Measurements from ENCODE around the gene TMPRSS11E. TPM values are rescaled to one million over a fixed set of nuclear protein-coding genes. Genes with fewer than 3 reads are reported as not detected.
"Not testable (repeated sequence)": the region's sequence is repeated elsewhere in the genome, so short reads cannot be mapped to it uniquely, and the experiment has no call there.

TMPRSS11E gene
- total and polyA plus RNA-seq, 10 of the 15 experiments (the other 5 are each of a cell fraction or from before 2014, with no cell fraction given) = not detected

DNA sequence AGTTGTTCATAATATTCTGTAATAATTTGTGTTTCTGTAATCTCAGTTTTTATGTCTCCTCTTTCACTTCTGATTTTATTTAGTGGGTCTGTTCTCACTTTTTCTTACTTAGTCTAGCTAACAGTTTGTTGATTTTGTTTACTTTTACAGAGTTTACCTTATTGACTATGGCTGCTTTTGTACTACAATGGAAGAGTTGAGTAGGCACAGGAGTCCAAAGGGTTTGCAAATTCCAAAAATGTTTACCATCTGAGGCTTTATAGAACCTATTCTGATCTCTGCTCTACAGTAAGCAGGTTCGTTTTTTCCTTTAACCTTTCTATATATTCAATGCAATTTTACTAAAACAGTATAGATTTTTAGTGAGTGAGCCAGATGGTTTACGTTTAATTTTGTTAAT lies 73.7 kb downstream of the TMPRSS11E start:
- H2AFZ ChIP-seq (ENCODE audit: control insufficient read depth, low read depth, low read length) = no peak overlapping the region
- TF ChIP-seq NR2C2 (IDR thresholded peaks at IDR 0.05; ENCODE audit: borderline replicate concordance, control insufficient read depth, insufficient read length, low read depth) (no peak), CHD4 (IDR thresholded peaks at IDR 0.05) (no peak), SMC3 (IDR thresholded peaks at IDR 0.05; ENCODE audit: borderline replicate concordance, low read length) (no peak), STAT3 (IDR thresholded peaks at IDR 0.05; ENCODE audit: low read depth, low read length) (no peak), ZZZ3 (IDR thresholded peaks at IDR 0.05; ENCODE audit: control insufficient read depth, insufficient read length, low read depth) (no peak), SMAD5 (IDR thresholded peaks at IDR 0.05; ENCODE audit: low read depth) (no peak), IRF4 (IDR thresholded peaks at IDR 0.05; ENCODE audit: low read depth, low read length) (no peak), IKZF1 (conservative IDR thresholded peaks at IDR 0.05) (no peak), ZNF207 (IDR thresholded peaks at IDR 0.05; ENCODE audit: borderline replicate concordance) (no peak), CHD2 (IDR thresholded peaks at IDR 0.05; ENCODE audit: borderline replicate concordance, low read depth, low read length) (no peak), CREM (IDR thresholded peaks at IDR 0.05; ENCODE audit: low read depth) (no peak)
- TF ChIP-seq, protein P1, sequence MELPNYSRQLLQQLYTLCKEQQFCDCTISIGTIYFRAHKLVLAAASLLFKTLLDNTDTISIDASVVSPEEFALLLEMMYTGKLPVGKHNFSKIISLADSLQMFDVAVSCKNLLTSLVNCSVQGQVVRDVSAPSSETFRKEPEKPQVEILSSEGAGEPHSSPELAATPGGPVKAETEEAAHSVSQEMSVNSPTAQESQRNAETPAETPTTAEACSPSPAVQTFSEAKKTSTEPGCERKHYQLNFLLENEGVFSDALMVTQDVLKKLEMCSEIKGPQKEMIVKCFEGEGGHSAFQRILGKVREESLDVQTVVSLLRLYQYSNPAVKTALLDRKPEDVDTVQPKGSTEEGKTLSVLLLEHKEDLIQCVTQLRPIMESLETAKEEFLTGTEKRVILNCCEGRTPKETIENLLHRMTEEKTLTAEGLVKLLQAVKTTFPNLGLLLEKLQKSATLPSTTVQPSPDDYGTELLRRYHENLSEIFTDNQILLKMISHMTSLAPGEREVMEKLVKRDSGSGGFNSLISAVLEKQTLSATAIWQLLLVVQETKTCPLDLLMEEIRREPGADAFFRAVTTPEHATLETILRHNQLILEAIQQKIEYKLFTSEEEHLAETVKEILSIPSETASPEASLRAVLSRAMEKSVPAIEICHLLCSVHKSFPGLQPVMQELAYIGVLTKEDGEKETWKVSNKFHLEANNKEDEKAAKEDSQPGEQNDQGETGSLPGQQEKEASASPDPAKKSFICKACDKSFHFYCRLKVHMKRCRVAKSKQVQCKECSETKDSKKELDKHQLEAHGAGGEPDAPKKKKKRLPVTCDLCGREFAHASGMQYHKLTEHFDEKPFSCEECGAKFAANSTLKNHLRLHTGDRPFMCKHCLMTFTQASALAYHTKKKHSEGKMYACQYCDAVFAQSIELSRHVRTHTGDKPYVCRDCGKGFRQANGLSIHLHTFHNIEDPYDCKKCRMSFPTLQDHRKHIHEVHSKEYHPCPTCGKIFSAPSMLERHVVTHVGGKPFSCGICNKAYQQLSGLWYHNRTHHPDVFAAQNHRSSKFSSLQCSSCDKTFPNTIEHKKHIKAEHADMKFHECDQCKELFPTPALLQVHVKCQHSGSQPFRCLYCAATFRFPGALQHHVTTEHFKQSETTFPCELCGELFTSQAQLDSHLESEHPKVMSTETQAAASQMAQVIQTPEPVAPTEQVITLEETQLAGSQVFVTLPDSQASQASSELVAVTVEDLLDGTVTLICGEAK (IDR thresholded peaks at IDR 0.05; ENCODE audit: borderline replicate concordance) = no peak
- TF ChIP-seq, protein P2, sequence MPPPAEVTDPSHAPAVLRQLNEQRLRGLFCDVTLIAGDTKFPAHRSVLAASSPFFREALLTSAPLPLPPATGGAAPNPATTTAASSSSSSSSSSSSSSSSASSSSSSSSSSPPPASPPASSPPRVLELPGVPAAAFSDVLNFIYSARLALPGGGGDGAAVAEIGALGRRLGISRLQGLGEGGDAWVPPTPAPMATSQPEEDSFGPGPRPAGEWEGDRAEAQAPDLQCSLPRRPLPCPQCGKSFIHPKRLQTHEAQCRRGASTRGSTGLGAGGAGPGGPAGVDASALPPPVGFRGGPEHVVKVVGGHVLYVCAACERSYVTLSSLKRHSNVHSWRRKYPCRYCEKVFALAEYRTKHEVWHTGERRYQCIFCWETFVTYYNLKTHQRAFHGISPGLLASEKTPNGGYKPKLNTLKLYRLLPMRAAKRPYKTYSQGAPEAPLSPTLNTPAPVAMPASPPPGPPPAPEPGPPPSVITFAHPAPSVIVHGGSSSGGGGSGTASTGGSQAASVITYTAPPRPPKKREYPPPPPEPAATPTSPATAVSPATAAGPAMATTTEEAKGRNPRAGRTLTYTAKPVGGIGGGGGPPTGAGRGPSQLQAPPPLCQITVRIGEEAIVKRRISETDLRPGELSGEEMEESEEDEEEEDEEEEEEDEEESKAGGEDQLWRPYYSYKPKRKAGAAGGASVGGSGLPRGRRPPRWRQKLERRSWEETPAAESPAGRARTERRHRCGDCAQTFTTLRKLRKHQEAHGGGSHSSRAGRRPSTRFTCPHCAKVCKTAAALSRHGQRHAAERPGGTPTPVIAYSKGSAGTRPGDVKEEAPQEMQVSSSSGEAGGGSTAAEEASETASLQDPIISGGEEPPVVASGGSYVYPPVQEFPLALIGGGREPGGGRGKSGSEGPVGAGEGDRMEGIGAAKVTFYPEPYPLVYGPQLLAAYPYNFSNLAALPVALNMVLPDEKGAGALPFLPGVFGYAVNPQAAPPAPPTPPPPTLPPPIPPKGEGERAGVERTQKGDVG (CRISPR knock-in tag; IDR thresholded peaks at IDR 0.05) = no peak
- H3K4me3 ChIP-seq = no peak overlapping the region
- intact Hi-C loops (cut with micrococcal nuclease; ENCODE audit: unreplicated experiment) (no loop called here), in situ Hi-C loops (cut with MboI) (loop anchor here (25.0 kb wide), 2 partner anchors 116 to 516 kb away; no protein-coding TSS in a partner anchor)
- BruUV-seq (replicated peaks) = no TSS peak
- POLR2A ChIA-PET = no interaction called here
- no peaks in the 10 kb centered on the region for H3K79me2 ChIP-seq (ENCODE audit: control insufficient read depth, insufficient read depth, low read length)
- H3K9me3 ChIP-seq (replicated peaks; ENCODE audit: control insufficient read depth, insufficient read depth, low read length) = no peaks in the 10 kb centered on the region
- H3K27ac ChIP-seq (ENCODE audit: control insufficient read depth, insufficient read depth) = no peak overlapping the region
- H3K27me3 ChIP-seq (replicated peaks in 1 of 2; ENCODE audit: control insufficient read depth in 2 of 2, insufficient read depth in 2 of 2, low read length in 1 of 2) = no peaks in the 10 kb centered on the region
- ATAC-seq = no peak
- RAD21 ChIA-PET (ENCODE audit: unreplicated experiment) = no interaction called here
- no CpG with 5 or more reads among the region's 2 CpGs for WGBS (ENCODE audit: insufficient coverage, insufficient replicate concordance, low lambda C conversion rate, missing lambda C conversion rate)
- no peaks in the 10 kb centered on the region for H3K4me1 ChIP-seq (ENCODE audit: control insufficient read depth, insufficient read depth, low read length)
- no peaks in the 10 kb centered on the region for H4K20me1 ChIP-seq (ENCODE audit: control insufficient read depth, insufficient read depth)
- CTCF ChIA-PET = no interaction called here
- H3K9ac ChIP-seq (ENCODE audit: control insufficient read depth, insufficient read depth, low read length) = no peak overlapping the region
- FAIRE-seq = no peak
- DNase-seq (ENCODE audit: low read depth, low spot score) = no peak
- SMC1A ChIA-PET (ENCODE audit: uncharacterized antibody, unreplicated experiment) = no interaction called here
- no peak overlapping the region for H3K4me2 ChIP-seq (ENCODE audit: control insufficient read depth, insufficient read depth)
- H3K36me3 ChIP-seq (ENCODE audit: control insufficient read depth in 2 of 2, insufficient read depth in 2 of 2, low read length in 1 of 2) = no peaks in the 10 kb centered on the region

DNA sequence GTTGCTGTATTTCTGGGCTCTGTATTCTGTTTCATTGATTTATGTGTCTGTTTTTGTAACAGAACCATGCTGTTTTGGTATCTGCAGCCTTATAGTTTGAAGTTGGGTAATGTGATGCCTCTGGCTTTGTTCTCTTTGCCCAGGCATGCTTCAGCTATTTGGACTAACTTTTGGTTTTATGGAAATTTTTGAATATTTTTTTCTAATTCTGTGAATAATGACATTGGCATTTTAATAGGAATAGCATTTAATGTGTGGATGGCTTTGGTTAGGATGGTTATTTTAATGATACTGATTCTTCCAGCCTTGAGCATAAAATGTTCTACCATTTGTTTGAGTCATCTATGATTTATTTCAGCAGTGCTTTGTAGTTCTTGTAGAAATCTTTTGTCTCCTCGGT lies 75.0 kb downstream of the TMPRSS11E start:
- H2AFZ ChIP-seq (ENCODE audit: control insufficient read depth, low read depth, low read length); H4K20me1 ChIP-seq (ENCODE audit: control insufficient read depth, insufficient read depth); SMC1A ChIA-PET (ENCODE audit: uncharacterized antibody, unreplicated experiment); H3K79me2 ChIP-seq (ENCODE audit: control insufficient read depth, insufficient read depth, low read length); H3K27ac ChIP-seq (ENCODE audit: control insufficient read depth, insufficient read depth); H3K36me3 ChIP-seq (ENCODE audit: control insufficient read depth in 2 of 2, insufficient read depth in 2 of 2, low read length in 1 of 2); POLR2A ChIA-PET; H3K4me3 ChIP-seq; intact Hi-C loops (cut with micrococcal nuclease; ENCODE audit: unreplicated experiment); H3K9me3 ChIP-seq (replicated peaks; ENCODE audit: control insufficient read depth, insufficient read depth, low read length); H3K4me1 ChIP-seq (ENCODE audit: control insufficient read depth, insufficient read depth, low read length); H3K27me3 ChIP-seq (replicated peaks in 1 of 2; ENCODE audit: control insufficient read depth in 2 of 2, insufficient read depth in 2 of 2, low read length in 1 of 2); H3K4me2 ChIP-seq (ENCODE audit: control insufficient read depth, insufficient read depth); DNase-seq (ENCODE audit: low read depth, low spot score); FAIRE-seq; ATAC-seq; BruUV-seq (replicated peaks); RAD21 ChIA-PET (ENCODE audit: unreplicated experiment); H3K9ac ChIP-seq (ENCODE audit: control insufficient read depth, insufficient read depth, low read length); CTCF ChIA-PET: not testable (repeated sequence)
- in situ Hi-C loops (cut with MboI) = loop anchor here (25.0 kb wide), 2 partner anchors 115 to 515 kb away; no protein-coding TSS in a partner anchor
- no CpG with 5 or more reads among the region's 1 CpG for WGBS (ENCODE audit: insufficient coverage, insufficient replicate concordance, low lambda C conversion rate, missing lambda C conversion rate)
